Measurements from ENCODE around the gene SIK1.
"Not testable (repeated sequence)": the region's sequence is repeated elsewhere in the genome, so short reads cannot be mapped to it uniquely, and the experiment has no call there.

The SIK1 gene

DNA sequence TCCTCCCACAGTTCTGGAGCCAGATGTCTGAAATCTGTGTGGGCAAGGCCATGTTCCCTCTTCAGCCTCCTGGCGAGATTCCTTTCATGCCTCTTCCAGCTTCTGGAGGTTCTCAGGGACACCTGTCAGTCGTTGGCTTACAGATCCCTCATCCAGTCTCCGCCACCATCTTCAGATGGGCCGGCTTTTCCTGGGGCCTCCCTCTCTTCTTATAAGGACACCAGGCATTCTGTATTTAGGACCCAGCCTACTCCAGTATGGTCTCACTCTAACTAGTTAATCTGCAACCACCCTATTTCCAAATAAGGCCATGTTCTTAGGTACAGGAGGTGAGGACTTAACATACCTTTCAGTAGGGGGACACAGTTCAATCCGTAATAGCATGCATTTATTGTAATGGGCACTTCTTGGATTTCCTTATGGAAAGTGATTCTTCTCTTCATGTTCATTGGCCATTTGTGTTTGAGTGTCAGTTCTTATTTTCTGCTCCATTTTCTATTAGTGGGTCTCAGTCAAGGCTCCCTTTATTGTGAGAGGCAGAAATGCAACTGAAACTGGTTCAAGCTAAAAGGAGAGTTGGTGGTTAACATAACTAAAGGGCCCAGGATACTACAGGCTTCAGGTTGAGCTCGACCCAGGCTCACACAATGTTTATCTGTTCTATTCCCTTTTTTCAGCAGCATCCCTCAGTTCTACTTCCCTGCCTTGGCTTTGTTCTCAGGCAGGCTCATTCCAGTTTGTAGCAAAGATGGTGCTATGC, 12.6 kb upstream of the SIK1 start:
- not testable (repeated sequence) for DNase-seq (ENCODE audit: low read depth in 3 of 3)

DNA sequence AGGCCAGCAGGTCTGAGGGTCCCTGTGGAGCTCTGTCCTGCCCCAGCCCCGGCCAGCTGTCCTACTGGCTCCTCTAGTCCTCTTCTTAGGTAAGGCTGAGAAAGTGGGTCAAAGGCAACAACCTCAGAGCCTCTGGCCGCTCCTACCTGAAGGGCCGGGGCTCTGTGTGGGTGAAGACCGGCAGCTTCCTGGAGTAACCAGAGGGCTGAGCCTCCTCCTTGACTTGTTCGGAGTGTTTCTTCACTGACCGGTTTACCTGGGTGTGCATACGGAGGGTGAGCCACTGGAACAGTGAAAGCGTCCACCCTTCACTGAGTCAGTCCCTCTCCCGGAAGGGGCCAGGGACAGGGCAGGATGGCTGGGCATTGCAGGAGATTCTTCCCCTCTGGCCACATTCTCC, 9.3 kb upstream of the SIK1 start:
- DNase-seq (ENCODE audit: low read depth in 3 of 3), result not testable (repeated sequence)

DNA sequence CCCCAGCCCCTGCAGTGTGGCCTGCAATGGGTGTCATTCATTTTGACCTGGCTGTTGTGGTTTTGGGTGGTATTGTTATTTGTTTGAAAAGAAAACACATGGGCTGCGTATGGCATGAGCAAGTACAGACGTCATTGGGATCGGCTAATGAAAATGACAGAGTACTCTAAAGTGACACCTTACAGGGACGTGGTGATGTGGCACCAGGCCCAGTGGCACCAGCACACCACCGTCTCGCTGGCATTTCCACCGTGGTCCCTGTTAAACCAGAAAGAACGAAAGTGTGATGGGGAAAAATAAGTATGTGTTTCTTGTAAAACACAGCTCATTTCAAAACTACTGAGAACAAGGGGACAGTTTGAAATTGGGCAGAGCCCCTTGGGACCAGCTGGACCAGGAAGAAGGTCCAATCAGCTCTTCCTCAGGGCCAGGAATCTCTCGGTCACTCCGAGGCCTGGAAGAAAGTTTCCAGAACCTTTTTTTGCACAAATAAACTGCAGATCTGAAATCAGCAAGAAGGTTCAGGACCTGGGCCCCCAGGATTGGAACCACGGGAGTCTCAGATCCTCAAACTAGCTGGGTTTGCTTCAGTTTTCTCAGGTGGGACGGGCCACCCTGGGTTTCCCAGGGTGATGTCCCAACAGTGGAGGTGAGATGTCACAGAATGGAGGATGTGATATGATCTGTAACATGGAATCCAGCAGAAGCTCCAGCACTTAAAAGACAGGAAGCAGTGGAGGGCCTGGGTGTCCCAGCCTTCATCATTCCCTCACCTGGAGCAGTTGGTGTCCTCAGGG, 6.6 kb upstream of the SIK1 start:
- DNase-seq (ENCODE audit: low read depth in 3 of 3), result not testable (repeated sequence)

DNA sequence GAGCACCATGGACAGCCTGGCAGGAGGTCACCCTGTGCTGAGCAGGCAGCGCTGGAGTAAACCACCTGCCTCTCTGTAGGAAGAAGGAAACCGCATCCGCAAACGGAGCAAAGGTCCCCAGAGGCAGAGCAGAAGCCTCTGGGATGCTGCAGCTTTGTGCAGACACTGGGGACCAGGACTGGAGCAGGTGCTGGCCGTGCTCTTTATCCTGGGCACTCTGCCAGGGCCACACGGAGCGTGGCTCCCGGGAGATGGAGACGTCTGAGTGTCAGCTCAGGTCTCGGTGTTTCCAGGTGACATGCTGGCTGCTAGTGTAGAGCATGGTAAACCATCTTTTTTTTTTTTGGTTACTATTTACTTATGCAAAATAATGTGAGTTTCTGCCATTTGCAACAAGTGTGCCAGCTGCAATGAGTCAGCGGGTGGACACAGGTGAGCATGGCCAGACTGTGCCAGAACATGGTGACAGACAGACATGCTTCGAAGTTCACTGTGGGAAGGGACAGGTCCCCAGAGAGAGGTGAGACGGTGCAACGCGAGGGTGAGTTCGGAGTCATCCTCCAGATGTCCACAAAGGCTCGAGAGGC, 4.0 kb upstream of the SIK1 start:
- DNase-seq (ENCODE audit: low read depth in 3 of 3), result not testable (repeated sequence)

DNA sequence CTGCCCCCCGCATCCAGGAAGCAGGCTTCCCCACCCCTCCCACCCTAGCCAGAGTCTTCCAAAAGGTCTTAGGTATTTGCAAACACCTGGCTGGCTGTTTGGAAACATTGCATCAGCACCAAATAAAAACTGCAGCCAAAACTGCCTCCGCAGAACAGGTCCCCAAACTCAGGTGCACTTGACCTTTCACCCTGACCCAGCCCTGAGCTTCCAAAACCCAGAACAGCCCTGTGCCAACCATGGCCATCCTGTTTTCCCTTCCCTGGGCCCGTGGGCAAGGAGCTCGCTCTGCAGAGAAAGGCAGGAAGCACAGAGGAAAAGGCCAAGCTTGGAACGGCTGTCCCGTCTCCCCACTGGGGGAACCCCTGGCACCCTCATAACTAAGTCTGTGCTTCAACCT, 2.0 kb upstream of the SIK1 start:
- DNase-seq (ENCODE audit: low read depth in 3 of 3), result not testable (repeated sequence)

DNA sequence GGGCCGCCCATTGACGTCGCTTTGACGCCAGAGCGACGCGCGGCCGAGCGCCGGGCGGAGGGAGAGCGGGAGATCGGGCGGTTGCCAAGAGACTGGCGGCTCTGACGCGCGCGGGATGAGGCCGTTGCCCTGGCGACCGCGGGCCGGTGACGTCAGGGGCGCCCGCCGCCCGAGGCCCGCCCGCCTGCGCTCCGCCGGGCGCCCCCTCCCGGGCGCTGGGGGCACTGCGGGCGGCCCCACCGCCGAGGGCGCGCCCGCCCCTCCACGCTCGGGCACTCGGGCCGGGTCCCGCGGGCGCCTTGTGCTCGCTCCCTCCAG, 270 bp upstream of the SIK1 start:
- DNase-seq (ENCODE audit: low read depth in 3 of 3), result not testable (repeated sequence)

DNA sequence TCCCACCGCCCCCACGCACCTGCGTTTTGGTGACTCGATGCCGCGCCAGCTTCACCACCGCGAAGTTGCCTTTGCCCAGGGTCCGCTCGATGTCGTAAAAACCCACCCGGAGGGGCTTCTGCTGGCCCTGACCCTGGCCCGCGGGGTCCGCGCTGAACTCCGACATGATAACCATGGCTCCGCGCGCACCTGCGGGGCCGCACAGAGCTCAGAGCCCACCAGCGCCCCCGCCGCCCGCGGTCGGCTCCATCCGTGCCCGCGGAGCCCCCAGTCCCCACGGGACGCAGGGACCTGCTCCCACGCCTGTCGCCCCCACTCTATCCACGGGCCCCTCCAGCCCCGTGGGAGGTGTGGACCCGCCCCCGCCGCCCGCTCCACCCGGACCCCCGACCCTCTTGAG, 927 bp downstream of the SIK1 start:
- DNase-seq (ENCODE audit: low read depth in 3 of 3), result not testable (repeated sequence)

DNA sequence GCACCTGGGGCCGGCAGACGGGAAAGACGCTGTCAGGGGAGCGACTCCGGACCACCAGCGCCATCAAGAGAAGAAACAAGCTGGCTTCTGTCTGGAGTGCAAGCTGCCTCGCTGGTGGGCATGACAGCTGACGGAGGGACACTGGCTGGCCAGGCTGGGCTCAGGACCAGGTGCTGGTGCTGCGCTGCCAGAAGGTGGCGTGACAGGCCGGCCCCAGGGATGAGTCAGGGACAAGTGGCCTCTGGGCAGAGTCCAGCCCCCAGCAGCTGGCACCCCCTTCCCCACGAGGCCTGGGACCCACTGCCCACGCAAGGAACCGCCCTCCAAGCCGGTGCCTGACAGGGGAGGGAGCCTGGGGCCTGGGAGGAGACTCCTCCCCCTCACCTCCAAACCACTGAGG, 7.5 kb downstream of the SIK1 start:
- not testable (repeated sequence) for DNase-seq (ENCODE audit: low read depth in 3 of 3)

DNA sequence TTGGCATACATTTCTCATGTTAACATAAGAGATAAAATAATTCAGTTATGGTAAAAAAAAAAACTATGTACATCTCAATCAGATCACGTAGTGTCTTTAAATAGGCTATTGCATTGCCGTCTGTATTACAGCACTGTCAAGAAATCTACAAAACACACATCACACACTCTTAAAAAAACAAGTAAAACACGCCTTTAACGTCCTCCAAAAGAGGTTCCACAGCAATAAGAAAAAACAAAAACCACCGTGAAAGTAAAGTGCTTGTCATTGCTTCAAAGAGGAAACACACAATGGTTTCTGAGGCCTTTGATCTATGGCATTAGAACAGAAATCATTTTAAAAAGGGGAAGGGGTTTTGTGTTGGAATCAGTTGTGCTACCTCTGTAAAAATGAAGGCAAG, 12.4 kb downstream of the SIK1 start:
- DNase-seq (ENCODE audit: low read depth in 3 of 3), result not testable (repeated sequence)

DNA sequence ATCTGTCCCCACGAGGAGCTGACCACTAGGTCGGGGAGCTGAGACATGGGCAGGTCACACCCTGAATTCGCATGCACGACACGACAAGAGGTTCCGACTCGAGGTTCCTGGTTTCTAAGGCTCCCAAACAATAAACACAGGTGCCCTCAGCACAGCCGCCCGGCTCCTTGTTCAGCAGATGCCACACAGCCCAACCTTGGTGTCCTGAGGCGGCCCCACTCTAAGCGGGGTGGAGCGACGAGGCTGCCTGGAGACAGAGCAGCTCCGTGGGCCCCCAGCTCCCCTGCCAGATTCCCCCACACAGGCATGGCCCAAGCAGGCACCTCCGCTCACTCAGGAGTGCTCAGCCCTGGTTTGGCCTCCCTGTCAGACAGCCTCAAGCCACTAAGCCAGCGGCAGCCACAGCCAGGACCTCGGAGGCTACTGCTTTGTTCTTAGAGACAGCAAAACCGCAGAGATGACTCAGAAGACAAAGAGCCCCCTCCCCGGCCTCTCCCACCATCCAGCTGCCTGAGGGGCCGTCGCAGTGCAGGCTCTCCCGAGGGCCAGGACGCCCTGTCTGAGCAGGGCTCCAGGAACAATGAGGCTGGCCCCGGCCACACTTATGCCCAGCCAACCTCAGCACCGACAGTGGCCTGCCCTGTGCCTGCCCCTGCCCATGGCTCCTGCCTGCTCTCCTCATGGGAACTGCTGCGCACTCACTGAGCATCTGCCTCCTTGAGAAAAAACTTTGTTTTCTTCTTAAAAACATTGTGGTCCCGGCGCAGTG, 14.7 kb downstream of the SIK1 start:
- not testable (repeated sequence) for DNase-seq (ENCODE audit: low read depth in 3 of 3)

DNA sequence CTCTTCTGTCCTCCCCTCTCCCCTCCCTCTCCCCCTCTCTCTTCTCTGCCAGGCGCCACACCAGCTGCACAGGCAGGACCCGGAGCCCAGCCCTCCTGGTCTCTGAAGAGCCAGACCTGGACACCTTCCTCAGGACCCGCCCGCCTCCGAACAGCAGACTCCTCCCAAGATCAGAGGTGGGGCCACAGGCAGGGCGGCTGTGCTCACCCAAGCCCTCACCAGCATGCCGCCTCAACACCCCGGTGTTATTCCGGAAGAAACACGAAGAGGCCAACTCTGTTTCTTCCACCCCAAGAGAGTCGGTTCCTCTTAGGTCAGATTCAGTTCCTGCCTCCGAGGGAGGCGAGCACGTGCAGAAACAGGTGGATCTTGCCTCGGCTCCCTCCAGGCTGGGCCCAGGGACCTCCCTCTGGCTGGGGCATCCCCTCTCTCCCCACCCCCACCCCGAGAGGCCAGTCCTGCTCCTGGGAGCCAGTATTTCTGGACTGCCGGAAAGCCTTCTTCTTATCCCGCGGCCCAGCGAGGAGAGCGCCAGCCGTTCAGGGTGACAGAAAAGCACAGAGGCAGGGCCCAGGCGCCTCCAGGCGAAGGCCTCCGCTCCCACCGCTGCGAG, 16.4 kb downstream of the SIK1 start:
- DNase-seq (ENCODE audit: low read depth in 3 of 3), result not testable (repeated sequence)

DNA sequence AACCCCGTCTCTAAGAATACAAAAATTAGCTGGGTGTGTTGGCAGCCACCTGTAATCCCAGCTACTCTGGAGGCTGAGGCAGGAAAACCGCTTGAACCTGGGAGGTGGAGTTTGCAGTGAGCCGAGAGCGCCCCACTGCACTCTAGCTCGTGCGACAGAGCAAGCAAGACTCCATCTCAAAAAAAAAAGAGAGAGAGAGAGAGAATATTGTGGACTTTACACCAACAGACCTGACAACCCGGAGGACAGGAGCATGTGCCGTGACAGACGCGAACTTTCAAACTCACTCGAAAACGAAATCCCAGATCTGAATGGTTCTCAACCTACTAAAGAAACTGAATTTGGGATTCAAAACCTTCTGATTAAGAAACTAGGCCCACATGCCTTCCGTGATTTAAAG, 19.8 kb downstream of the SIK1 start:
- DNase-seq (ENCODE audit: low read depth in 3 of 3), result not testable (repeated sequence)

DNA sequence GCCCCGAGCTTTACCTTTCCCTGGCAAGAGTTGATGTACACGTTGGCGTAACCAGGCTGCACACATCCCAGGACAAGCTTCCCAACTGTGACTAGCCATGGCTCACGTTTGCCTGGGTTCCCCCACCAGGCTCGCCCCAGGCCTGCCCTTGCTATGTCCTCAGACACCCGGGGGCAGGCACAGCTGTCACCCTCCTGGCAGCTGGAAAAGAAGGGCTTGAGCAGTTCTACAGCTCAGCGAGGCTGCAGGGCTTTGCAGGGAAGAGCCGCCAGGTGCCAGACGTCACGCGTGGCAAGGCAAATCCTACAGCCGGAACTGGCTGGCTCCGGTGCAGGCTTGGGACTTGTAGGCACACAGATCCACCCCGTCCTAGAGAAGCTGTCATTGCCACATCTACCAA, 22.5 kb downstream of the SIK1 start:
- DNase-seq (ENCODE audit: low read depth in 3 of 3), result not testable (repeated sequence)

DNA sequence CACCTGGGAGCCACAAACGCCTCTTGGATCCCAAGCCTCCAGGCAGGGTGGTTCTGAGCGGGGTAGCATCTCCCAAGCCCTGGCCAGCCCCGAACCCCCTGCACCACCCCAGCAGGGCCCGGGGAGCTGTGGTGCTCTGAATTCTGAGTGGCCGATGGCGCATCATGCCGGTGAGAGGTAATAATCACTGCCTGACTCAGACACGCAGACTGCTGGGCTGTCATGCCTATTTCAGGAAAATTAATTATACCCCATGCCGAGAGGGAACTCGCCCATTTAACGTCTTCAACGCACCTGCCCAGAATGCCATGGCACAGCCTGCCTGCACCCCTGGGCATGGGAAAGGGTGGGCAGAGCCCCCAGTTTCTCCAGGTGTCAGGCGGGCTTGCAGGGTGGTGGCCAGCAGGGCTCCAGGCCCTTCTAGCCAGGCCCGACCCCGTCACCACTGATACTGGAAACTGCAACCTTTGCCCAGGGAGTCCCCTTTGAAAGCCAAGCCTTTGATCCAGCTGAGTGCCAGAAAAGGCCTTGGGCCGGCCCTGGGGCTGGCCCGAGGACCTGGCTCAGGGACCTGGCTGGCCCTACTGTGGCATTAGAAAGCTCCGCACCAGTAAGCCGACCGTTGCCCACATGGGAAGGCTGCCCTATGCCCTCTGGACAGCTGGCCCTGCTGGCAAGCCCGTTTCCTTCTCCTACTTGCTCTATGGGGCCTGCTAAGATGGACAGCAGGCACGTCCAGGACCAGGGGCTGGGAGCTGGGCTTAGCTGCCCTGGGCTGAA, 23.1 kb downstream of the SIK1 start:
- DNase-seq (ENCODE audit: low read depth in 3 of 3), result not testable (repeated sequence)

DNA sequence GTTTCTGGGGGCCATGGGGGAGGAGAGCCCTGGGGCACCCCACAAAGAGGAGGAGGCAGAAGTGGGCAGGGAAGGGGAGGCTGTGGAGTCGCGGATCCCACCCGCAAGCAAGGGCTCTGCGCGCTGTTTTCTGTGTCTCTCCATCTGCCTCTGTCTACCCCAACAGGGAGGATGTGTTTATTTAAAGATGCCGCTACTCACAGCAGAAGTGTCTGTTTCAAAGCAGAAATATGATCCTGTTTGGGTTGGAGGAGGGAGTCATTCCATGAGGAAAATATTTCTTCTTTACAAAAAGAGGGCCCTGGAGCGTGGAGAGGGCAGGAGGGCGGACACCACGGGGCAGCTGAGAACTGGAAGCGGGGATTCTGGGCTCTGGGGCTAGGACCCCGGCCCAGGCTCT, 25.8 kb downstream of the SIK1 start:
- DNase-seq (ENCODE audit: low read depth in 3 of 3), result not testable (repeated sequence)

DNA sequence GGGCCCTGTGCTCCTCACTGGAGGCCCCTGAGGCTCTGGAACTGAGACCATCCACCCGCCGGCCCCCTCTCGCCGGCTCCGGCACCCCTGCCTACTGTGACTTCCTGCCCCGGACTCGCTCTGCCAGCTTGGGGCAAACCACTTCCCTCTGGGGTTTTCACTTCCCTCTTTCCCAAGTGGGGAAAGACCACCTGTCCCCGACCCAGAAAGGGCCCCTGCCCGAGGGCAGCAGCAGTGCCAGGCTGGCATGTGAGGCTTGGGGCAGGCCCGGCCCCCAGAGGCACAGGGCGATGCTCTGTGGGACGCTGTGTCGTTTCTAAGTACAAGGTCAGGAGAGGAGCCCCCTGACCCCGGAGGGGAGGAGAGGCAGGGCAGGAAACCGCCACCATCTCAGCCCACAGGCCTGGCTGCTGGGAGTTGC, 27.3 kb downstream of the SIK1 start:
- not testable (repeated sequence) for DNase-seq (ENCODE audit: low read depth in 3 of 3)

DNA sequence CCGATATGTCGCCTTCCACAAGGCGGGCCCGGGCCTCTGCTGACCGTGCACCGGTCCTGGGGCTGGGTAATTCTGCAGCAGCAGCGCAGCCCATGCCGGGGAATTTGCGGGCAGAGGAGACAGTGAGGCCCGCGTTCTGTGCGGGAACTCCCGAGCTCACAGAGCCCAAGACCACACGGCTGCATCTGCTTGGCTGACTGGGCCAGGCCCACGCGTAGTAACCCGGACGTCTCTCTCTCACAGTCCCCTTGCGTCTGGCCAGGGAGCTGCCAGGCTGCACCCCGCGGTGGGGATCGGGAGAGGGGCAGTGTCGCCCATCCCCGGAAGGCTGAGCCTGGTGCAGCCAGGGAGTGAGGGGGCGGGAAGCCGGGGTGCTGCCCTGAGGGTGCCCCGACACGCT, 27.8 kb downstream of the SIK1 start:
- DNase-seq (ENCODE audit: low read depth in 3 of 3), result not testable (repeated sequence)

DNA sequence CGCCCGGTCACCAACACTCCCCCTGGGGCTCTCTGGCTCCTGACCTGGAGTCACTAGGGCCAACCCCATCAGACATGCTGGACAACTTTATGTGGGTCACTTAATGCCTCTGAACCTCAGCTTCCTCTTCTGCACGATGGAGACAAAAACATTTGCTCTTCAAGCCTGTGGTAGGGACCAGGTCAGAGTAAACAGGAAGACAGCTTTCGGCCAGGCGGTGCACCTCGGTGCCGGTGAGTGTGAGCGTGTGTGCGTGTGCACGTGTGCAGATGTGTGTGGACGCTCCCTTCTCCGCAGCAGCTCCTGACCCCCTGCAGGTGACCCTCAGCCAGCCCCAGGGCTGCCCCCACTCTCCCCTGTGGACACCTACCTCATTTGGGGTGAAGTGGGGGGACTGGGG, 28.4 kb downstream of the SIK1 start:
- DNase-seq (ENCODE audit: low read depth in 3 of 3), result not testable (repeated sequence)

DNA sequence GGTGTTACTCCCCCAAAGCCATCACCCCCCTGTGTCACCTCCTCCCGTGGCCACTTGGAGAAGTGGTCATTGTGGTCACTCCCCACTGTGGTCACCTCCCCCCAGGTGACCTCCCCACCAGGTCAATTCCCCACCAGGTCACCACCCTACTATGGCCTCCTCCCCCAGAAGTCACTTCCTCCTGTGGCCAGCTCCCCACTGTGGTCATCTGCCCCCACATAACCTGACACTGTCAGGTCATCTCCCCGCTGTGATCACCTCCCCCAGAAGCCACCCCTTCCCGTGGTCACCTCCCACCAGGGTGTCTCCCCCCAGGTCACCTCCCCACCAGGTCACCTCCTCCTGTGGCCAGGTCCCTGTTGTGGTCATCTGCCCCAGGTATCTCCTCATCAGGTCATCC, 28.9 kb downstream of the SIK1 start:
- DNase-seq (ENCODE audit: low read depth in 3 of 3), result not testable (repeated sequence)

DNA sequence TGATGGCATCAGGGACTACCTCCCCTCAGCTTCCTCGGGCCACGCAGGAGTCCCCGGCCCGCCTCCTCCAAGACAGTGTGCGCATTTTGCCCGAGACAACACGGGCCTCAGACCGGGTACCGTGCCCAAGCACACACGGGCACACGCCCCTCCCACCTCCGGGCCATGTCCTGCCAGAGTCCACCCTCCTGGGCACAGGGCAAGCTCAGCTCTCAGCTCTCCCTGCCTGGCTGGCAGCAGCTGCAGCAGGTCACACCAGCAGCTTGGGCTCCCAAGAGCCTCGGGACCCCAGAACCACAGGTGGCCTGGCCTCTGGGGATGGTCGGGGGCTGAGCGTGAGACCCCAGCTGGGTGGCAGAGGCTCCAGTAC, 29.5 kb downstream of the SIK1 start:
- DNase-seq (ENCODE audit: low read depth in 3 of 3), result not testable (repeated sequence)
